ENCODE results near the gene ZNF335.

DNA sequence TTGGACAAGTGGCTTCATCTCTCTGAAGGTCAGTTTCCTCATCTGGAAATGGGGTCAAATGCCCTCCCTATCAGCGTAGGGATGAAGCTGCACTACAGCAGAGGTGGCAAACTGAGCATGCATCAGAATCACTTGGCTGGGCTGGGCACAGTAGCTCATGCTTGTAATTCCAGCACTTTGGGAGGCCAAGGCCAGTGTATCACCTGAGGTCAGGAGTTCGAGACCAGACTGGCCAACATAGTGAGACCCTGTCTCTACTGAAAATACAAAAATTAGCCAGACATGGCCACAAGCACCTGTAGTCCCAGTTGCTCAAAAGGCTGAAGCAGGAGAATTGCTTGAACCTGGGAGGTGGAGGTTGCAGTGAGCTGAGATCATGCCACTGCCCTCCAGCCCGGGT, 30.0 kb upstream of the ZNF335 start:
- TF ChIP-seq EZH2 (IDR thresholded peaks at IDR 0.05; ENCODE audit: borderline replicate concordance) = no peak
- TF ChIP-seq, protein P1, sequence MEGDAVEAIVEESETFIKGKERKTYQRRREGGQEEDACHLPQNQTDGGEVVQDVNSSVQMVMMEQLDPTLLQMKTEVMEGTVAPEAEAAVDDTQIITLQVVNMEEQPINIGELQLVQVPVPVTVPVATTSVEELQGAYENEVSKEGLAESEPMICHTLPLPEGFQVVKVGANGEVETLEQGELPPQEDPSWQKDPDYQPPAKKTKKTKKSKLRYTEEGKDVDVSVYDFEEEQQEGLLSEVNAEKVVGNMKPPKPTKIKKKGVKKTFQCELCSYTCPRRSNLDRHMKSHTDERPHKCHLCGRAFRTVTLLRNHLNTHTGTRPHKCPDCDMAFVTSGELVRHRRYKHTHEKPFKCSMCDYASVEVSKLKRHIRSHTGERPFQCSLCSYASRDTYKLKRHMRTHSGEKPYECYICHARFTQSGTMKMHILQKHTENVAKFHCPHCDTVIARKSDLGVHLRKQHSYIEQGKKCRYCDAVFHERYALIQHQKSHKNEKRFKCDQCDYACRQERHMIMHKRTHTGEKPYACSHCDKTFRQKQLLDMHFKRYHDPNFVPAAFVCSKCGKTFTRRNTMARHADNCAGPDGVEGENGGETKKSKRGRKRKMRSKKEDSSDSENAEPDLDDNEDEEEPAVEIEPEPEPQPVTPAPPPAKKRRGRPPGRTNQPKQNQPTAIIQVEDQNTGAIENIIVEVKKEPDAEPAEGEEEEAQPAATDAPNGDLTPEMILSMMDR (IDR thresholded peaks at IDR 0.05; ENCODE audit: poor library complexity) = no peak
